AG04449 (cell line): ENCODE measurements around the gene PPIP5K2.
"Not testable (repeated sequence)": the region's sequence is repeated elsewhere in the genome, so short reads cannot be mapped to it uniquely, and the experiment has no call there.

Experiments
- CTCF ChIA-PET: fragments of 350-600 bp; formaldehyde crosslinking; extraction: SDS; loops from one replicate; lab custom pipeline; 2021; ENCODE audit warnings: antibody characterized with exemption; lab: Yijun Ruan, JAX
- POLR2A ChIA-PET: fragments of 400-600, 350-600 bp; formaldehyde crosslinking; extraction: SDS; loops from one replicate; lab custom pipeline; 2020; ENCODE audit warnings: antibody characterized with exemption, inconsistent platforms; lab: Yijun Ruan, JAX
- DNase-seq: peaks from one replicate; pipeline ENCODE4 v3.0.0-alpha.2; 2010; ENCODE audit warnings: low read depth, low spot score
- H3K4me3 ChIP-seq: 2 replicates; pipeline ENCODE4 v1.5.1; 2011; ENCODE audit warnings: low read depth, mild to moderate bottlenecking, control low read depth, low read length
- TF ChIP-seq, protein P1 (sequence below): IDR thresholded peaks from one replicate; pipeline ENCODE4 v1.5.1; 2011; ENCODE audit warnings: mild to moderate bottlenecking, moderate library complexity, low read length, control low read depth, inconsistent platforms; ENCODE audit not compliant: insufficient read depth; ENCODE audit errors: missing control alignments

The PPIP5K2 gene

GRCh38 chr5:103139264-103139865 is 19.3 kb downstream of the PPIP5K2 start:
- DNase-seq: peak; percentile 9
- POLR2A ChIA-PET: interaction anchor here (0.6 kb wide), 1 partner anchor 19 kb away, joined by 3 read pairs; the partner anchor contains the start of genes GIN1 and PPIP5K2
- TF ChIP-seq, protein P1, sequence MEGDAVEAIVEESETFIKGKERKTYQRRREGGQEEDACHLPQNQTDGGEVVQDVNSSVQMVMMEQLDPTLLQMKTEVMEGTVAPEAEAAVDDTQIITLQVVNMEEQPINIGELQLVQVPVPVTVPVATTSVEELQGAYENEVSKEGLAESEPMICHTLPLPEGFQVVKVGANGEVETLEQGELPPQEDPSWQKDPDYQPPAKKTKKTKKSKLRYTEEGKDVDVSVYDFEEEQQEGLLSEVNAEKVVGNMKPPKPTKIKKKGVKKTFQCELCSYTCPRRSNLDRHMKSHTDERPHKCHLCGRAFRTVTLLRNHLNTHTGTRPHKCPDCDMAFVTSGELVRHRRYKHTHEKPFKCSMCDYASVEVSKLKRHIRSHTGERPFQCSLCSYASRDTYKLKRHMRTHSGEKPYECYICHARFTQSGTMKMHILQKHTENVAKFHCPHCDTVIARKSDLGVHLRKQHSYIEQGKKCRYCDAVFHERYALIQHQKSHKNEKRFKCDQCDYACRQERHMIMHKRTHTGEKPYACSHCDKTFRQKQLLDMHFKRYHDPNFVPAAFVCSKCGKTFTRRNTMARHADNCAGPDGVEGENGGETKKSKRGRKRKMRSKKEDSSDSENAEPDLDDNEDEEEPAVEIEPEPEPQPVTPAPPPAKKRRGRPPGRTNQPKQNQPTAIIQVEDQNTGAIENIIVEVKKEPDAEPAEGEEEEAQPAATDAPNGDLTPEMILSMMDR: peak; percentile 88
- CTCF ChIA-PET: interaction anchor here (0.6 to 4.3 kb wide), 32 partner anchors 10 to 603 kb away, joined by 3 to 54 read pairs (median 5); partner anchors contain the start of genes GIN1 and PPIP5K2
- no peak overlapping the region for H3K4me3 ChIP-seq

GRCh38 chr5:103142132-103142531 is 22.0 kb downstream of the PPIP5K2 start:
- DNase-seq, H3K4me3 ChIP-seq, POLR2A ChIA-PET: not testable (repeated sequence)
- CTCF ChIA-PET: interaction anchor here (1.6 to 4.2 kb wide), 2 partner anchors 13 to 37 kb away, joined by 3 to 17 read pairs; no protein-coding TSS in a partner anchor

DNA sequence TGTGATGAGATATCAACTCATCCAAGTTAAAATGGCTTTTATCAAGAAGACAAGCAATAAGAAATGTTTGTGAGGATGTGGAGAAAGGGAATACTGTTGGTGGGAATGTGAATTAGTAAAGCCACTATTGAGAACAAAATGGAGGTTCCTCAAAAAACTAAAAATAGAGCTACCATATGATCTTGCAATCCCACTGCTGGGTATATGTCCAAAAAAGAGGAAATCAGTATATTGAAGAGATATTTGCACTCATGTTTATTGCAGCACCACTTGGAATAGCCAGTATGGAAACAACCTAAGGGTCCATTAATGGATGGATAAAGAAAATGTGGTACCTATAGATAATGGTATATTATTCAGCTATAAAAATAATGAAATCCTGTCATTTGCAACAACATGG is 25.1 kb downstream of the PPIP5K2 start:
- POLR2A ChIA-PET: no interaction called here
- CTCF ChIA-PET: interaction anchor here (0.5 to 1.7 kb wide), 2 partner anchors 330 to 352 kb away, joined by 4 to 6 read pairs; no protein-coding TSS in a partner anchor
- DNase-seq: no peak
- H3K4me3 ChIP-seq: no peak overlapping the region
- TF ChIP-seq, protein P1: no peak

- H3K4me3 ChIP-seq: no peak overlapping the region
- DNase-seq: no peak
- ChIA-PET CTCF (no interaction called here), POLR2A (no interaction called here)
- TF ChIP-seq, protein P1: no peak
Measured at GRCh38 chr5:103148213-103148612, 28.1 kb downstream of the PPIP5K2 start.

DNA sequence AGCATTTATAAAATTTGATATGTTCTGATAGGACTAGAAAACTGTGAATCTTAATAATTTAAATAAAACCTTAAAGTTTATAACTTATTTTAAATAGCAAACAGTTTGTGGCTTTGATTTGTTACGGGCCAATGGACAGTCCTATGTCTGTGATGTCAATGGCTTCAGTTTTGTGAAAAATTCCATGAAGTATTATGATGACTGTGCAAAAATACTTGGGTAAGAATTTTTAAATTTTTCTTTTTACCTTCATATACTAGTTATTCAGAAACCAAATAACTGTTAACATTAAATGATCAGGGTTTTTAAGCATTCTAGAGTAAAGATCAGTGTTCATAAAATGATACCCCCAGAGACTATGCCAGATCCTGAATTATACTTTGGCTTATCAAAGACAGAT is 31.1 kb downstream of the PPIP5K2 start:
- ChIA-PET POLR2A (no interaction called here), CTCF (no interaction called here)
- no peak for DNase-seq
- TF ChIP-seq, protein P1: no peak
- no peak overlapping the region for H3K4me3 ChIP-seq

GRCh38 chr5:103166706-103167105 is 46.6 kb downstream of the PPIP5K2 start:
- DNase-seq: no peak
- CTCF ChIA-PET: interaction anchor here (1.0 kb wide), 2 partner anchors 12 to 27 kb away, joined by 3 to 4 read pairs; no protein-coding TSS in a partner anchor
- TF ChIP-seq, protein P1: no peak
- POLR2A ChIA-PET: no interaction called here
- H3K4me3 ChIP-seq: no peak overlapping the region
